ENCODE measurements around the gene KRT32.

DNA sequence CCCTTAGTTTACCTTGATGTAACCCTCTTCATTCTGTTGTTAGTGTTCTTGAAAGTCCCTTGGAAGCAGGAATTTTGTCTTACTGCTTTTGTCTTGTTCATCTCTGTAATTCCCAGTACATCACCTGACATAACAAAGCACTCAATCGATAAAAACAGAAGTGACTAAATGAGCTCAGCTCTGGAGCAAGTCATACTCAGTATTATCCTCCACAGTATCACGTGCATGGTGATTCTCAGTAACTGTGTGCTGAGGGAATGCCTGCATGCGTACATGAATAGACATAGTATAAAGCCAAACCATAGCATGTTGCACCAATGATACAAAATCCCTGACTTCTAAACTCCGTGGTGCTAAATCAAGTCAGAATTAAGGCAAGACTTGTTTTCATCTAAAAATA is 33.6 kb downstream of the KRT32 start:
- TF ChIP-seq ZBED1 (IDR thresholded peaks at IDR 0.05) (no peak), EZH2 (IDR thresholded peaks at IDR 0.05; ENCODE audit: borderline replicate concordance, low read depth, low read length) (no peak), HDAC2 (IDR thresholded peaks at IDR 0.05) (no peak), CTCF (IDR thresholded peaks at IDR 0.05 in 2 of 3, conservative IDR thresholded peaks at IDR 0.05 in 1 of 3; ENCODE audit: insufficient read depth in 2 of 3, low read depth in 1 of 3, low read length in 3 of 3) (no peak), SP1 (CRISPR knock-in tag; IDR thresholded peaks at IDR 0.05) (no peak), RNF2 (IDR thresholded peaks at IDR 0.05) (no peak), ARNT (IDR thresholded peaks at IDR 0.05) (no peak), SIN3A (IDR thresholded peaks at IDR 0.05; ENCODE audit: borderline replicate concordance in 2 of 2, control insufficient read depth in 1 of 2, low read depth in 2 of 2, low read length in 2 of 2) (no peak), POLR2A (conservative IDR thresholded peaks at IDR 0.05) (no peak)
